ENCODE data around the gene UBN2.

- no peak for TF ChIP-seq POLR2A (IDR thresholded peaks at IDR 0.05)
- TF ChIP-seq CTCF (IDR thresholded peaks at IDR 0.05) = no peak
Measured at GRCh38 chr7:139224219-139224618, 6.8 kb upstream of the UBN2 start.

Data from esophagus squamous epithelium (tissue), 4 donors.